Lung (tissue), 13 donors: ENCODE results near the gene CHDH. TPM values are rescaled to one million over a fixed set of nuclear protein-coding genes. Genes with fewer than 3 reads are reported as not detected.

ENCODE experiments used
- ATAC-seq: fragments of 200-7000 bp; cut with Tn5 transposase; one replicate; pipeline ENCODE4 v1.9.1; 2020; ENCODE audit warnings: moderate number of reproducible peaks; ENCODE audit not compliant: insufficient read depth, low FRiP score
- DNase-seq, 3 donors: peaks; one replicate each; pipeline ENCODE4 v3.0.0-alpha.2; 2013 to 2017
- H3K27ac ChIP-seq, 2 donors: one replicate each; pipeline ENCODE4 v1.5.1; 2013; ENCODE audit warnings: mild to moderate bottlenecking in 2 of 2, moderate library complexity in 2 of 2, control low read depth in 1 of 2, inconsistent platforms in 1 of 2, low read depth in 1 of 2, low read length in 1 of 2
- H3K27me3 ChIP-seq, 3 donors: one replicate each; pipeline ENCODE4 v1.5.1; 2013; ENCODE audit warnings: low read length in 2 of 3; ENCODE audit not compliant: control insufficient read depth in 3 of 3, insufficient read depth in 3 of 3
- H3K36me3 ChIP-seq, 4 donors: one replicate each; pipeline ENCODE4 v1.5.1; 2013; ENCODE audit warnings: low read length in 4 of 4, mild to moderate bottlenecking in 1 of 4, moderate library complexity in 1 of 4; ENCODE audit not compliant: control insufficient read depth in 4 of 4, insufficient read depth in 4 of 4
- H3K4me1 ChIP-seq, 5 donors: one replicate each; pipeline ENCODE4 v1.5.1; 2013; ENCODE audit warnings: low read length in 5 of 5, mild to moderate bottlenecking in 2 of 5, moderate library complexity in 1 of 5; ENCODE audit not compliant: control insufficient read depth in 5 of 5, insufficient read depth in 5 of 5
- H3K4me3 ChIP-seq: one replicate; pipeline ENCODE4 v1.5.1; 2013; ENCODE audit warnings: mild to moderate bottlenecking, control low read depth, moderate library complexity
- H3K9ac ChIP-seq, 2 donors: one replicate each; pipeline ENCODE4 v1.5.1; 2013; ENCODE audit warnings: low read length in 2 of 2, control low read depth in 1 of 2; ENCODE audit not compliant: insufficient read depth in 1 of 2
- H3K9me3 ChIP-seq, 4 donors: one replicate each; pipeline ENCODE4 v1.5.1; 2013; ENCODE audit warnings: low read length in 3 of 4, mild to moderate bottlenecking in 1 of 4, moderate library complexity in 1 of 4; ENCODE audit not compliant: control insufficient read depth in 4 of 4, insufficient read depth in 3 of 4
- WGBS, 2 donors: extraction: QIAGEN DNeasy Blood & Tissue Kit; methylation state at CpG; one replicate each; pipeline ENCODE4 v1.1.7; 2013; 5-methylcytosine and 5-hydroxymethylcytosine counted together
- polyA plus RNA-seq, 2 donors: library from polyadenylated mRNA; stranded (reverse); fragments of 200-250 nt; gene quantifications; one replicate each; pipeline ENCODE4 v1.2.1, GENCODE V29; 2013
- small RNA-seq: library from RNA; depleted of rRNA; stranded (forward); fragments of <200 nt; gene quantifications from one replicate; pipeline ENCODE3, GENCODE V24; 2014; ENCODE audit warnings: low replicate concordance
- total RNA-seq, 2 donors: library from RNA; depleted of rRNA in 1 of 2; stranded (reverse); fragments of >200 nt in 1 of 2; gene quantifications; one replicate each; pipeline ENCODE4 v1.2.1, GENCODE V29; 2014 to 2021
- TF ChIP-seq, protein P1 (sequence below): IDR thresholded peaks from 2 replicates; pipeline ENCODE4 v1.5.1; 2012; ENCODE audit warnings: mild to moderate bottlenecking; ENCODE audit errors: control extremely low read depth, extremely low read depth
- donor health status: control.
- donor health status: control.
- donor health status: Bipolar disorder and iron deficiency.
- donor health status: healthy.
- donor health status: DM: yes; HTN: yes; CAD: no.

CHDH gene
- total and polyA plus RNA-seq, 4 donors: 1.5 to 10.9 (median 2.8) TPM

DNA sequence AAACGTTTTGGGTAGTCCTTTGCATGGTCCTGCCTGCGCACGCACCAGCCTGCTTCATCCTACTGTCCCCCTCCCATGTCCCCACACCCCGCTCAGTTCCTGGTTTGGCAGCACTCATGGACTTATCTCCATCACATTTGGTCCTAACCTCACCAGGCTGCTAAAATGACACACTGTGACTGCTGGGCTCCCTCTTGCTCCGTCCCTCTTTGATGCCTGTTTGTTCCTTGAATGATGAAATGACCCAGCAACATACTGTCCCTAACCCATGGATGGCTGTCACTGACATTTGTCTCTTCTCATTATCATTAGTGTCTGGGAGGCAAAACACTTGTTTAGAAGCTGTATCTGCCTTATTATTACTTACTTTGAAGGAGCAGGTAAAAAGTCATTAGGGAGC, 80.5 kb downstream of the CHDH start:
- TF ChIP-seq, protein P1, sequence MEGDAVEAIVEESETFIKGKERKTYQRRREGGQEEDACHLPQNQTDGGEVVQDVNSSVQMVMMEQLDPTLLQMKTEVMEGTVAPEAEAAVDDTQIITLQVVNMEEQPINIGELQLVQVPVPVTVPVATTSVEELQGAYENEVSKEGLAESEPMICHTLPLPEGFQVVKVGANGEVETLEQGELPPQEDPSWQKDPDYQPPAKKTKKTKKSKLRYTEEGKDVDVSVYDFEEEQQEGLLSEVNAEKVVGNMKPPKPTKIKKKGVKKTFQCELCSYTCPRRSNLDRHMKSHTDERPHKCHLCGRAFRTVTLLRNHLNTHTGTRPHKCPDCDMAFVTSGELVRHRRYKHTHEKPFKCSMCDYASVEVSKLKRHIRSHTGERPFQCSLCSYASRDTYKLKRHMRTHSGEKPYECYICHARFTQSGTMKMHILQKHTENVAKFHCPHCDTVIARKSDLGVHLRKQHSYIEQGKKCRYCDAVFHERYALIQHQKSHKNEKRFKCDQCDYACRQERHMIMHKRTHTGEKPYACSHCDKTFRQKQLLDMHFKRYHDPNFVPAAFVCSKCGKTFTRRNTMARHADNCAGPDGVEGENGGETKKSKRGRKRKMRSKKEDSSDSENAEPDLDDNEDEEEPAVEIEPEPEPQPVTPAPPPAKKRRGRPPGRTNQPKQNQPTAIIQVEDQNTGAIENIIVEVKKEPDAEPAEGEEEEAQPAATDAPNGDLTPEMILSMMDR: no peak

DNA sequence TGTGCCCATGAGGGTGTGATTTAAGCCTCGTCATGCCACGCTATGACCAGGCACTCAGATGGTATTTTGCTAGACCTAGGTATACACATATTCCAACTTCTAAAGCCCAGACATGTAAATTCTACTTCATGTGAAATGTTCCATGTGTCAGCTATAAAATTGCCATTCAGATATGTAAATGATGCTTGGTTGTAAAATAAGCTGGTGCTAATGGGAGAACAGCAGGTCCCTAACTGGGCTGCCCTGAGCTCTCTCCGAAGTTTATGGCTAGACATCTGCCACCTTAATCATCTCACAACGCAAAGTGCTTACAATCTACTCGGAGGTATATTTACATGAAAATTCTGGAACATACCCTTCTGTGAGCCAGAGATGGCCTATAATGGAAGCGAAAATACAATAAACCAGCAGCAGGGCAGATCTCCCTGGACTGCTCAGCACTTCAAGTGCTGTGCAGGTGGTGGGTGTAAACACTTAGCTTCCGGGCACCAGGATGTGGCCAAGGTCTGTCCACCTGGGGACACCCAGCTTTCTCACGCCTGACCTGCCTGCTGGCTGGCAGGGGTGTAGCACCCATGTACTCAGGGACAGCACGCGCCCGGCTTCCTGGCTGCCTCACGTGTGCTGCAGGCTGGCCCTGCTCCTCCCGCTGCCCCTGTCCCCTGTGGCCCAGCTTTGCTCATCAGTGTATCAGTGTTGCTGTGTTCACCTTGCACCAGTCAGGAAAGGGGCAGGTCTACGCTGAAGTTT, 82.0 kb downstream of the CHDH start:
- WGBS, 2 donors: 74 to 81% methylated on average over 14 of the region's 14 CpGs
- Histone ChIP-seq H3K9ac (no peak overlapping the region), H3K9me3 (no peaks in the 10 kb centered on the region), H3K36me3 (peaks cover 0 to 46% (median 17%) of the 10 kb centered on the region in 4 donors), H3K27me3 (no peaks in the 10 kb centered on the region), H3K4me3 (no peak overlapping the region), H3K27ac (no peak overlapping the region), H3K4me1 (peaks cover 0 to 6% (median 0%) of the 10 kb centered on the region in 5 donors)
- TF ChIP-seq, protein P1: no peak
- DNase-seq (no peak), ATAC-seq (peak; percentile 55)

More for the DNA sequence above, 80.5 kb downstream of the CHDH start:
- Histone ChIP-seq H3K4me1 (peaks cover 0 to 6% (median 0%) of the 10 kb centered on the region in 5 donors), H3K36me3 (peaks cover 0 to 38% (median 11%) of the 10 kb centered on the region in 4 donors), H3K9ac (no peak overlapping the region), H3K9me3 (no peaks in the 10 kb centered on the region), H3K27me3 (no peaks in the 10 kb centered on the region), H3K27ac (no peak overlapping the region), H3K4me3 (no peak overlapping the region)
- WGBS, 2 donors: 85 to 89% methylated on average over 5 of the region's 5 CpGs
- ATAC-seq (no peak), DNase-seq (no peak)

DNA sequence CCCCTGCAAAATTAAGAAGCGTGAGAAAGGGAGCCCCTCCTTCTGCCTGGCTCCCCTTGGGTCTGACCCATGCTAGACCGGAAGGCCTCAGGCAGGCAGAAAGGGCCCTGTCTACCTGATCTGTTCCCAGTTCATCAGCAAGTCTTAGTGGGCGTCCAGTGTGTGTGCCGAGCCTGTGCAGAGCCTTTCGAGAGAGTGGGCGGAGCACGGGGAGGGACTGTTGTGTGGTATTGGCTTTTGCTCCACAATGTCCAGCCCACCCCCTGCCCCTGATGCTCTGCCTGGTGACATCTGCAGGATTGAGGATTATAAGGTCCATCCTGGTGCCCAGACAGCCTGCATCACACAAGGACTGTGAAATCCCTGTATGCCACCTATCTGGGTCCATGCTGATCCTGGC, 82.9 kb downstream of the CHDH start:
- Histone ChIP-seq H3K27me3 (no peaks in the 10 kb centered on the region), H3K9ac (no peak overlapping the region), H3K36me3 (peaks cover 0 to 46% (median 18%) of the 10 kb centered on the region in 4 donors), H3K4me1 (peaks cover 0 to 6% (median 0%) of the 10 kb centered on the region in 5 donors), H3K4me3 (no peak overlapping the region), H3K27ac (no peak overlapping the region), H3K9me3 (no peaks in the 10 kb centered on the region)
- ATAC-seq (no peak), DNase-seq (no peak)
- WGBS, 2 donors: 90 to 95% methylated on average over 7 of the region's 7 CpGs
- TF ChIP-seq, protein P1: no peak

Small RNA genes lying within 50 kb of the gene (small RNA-seq; reads per million reads assigned to genes)
- gene AC012467.1: not detected

Other genes with a start within 250 kb of the CHDH start
- 1 to 10 TPM in 1 of 2 donors, under 1 TPM in 1; 0.88 to 6.3 TPM for gene IL17RB, start 149 bp upstream of the CHDH start, total RNA-seq
- gene IL17RB, start 149 bp upstream of the CHDH start, polyA plus RNA-seq: 1 to 10 TPM; 2.5 to 7.4 TPM
- 10 to 100 TPM; 25.6 to 28.8 TPM for gene ACTR8, start 35.7 kb upstream of the CHDH start, total RNA-seq
- 10 to 100 TPM; 12.4 to 16.3 TPM for gene ACTR8, start 35.7 kb upstream of the CHDH start, polyA plus RNA-seq
- 10 to 100 TPM; 33.3 to 47.5 TPM for gene SELENOK, start 45.4 kb upstream of the CHDH start, total RNA-seq
- gene SELENOK, start 45.4 kb upstream of the CHDH start, polyA plus RNA-seq: 100 to 1,000 TPM in 1 of 2 donors, 10 to 100 TPM in 1; 79.0 to 150 TPM